Inflammatory macrophage treated with lipopolysaccharide for 4 hours (primary cell): ENCODE measurements around the gene CEACAM21.

ENCODE experiments used
- DNase-seq: peaks from one replicate; pipeline ENCODE4 v3.0.0-alpha.2; 2020

CEACAM21 gene

GRCh38 chr19:41587838-41588210 lies 11.9 kb downstream of the CEACAM21 start:
- DNase-seq: no peak

- DNase-seq: no peak
Observed at GRCh38 chr19:41588497-41589209, 12.7 kb downstream of the CEACAM21 start.

- DNase-seq: no peak
Observed at GRCh38 chr19:41589371-41589770, 13.4 kb downstream of the CEACAM21 start.

GRCh38 chr19:41590936-41591335 lies 15.0 kb downstream of the CEACAM21 start:
- peak; percentile 41 for DNase-seq

GRCh38 chr19:41591951-41592562 lies 16.1 kb downstream of the CEACAM21 start:
- DNase-seq: no peak

- DNase-seq: peak; percentile 81
Observed at GRCh38 chr19:41595258-41595889, 19.4 kb downstream of the CEACAM21 start.

- no peak for DNase-seq
Observed at GRCh38 chr19:41595890-41596280, 19.9 kb downstream of the CEACAM21 start.

- peak; percentile 82 for DNase-seq
Observed at GRCh38 chr19:41597600-41598041, 21.7 kb downstream of the CEACAM21 start.

- DNase-seq: no peak
Observed at GRCh38 chr19:41599175-41599966, 23.4 kb downstream of the CEACAM21 start.

GRCh38 chr19:41601771-41602170 lies 25.8 kb downstream of the CEACAM21 start:
- DNase-seq: no peak

- DNase-seq: no peak
Observed at GRCh38 chr19:41604831-41605230, 28.9 kb downstream of the CEACAM21 start.

GRCh38 chr19:41606215-41606837 lies 30.4 kb downstream of the CEACAM21 start:
- DNase-seq: no peak

- DNase-seq: no peak
Observed at GRCh38 chr19:41607668-41608067, 31.7 kb downstream of the CEACAM21 start.

- DNase-seq: peak; percentile 54
Observed at GRCh38 chr19:41610789-41611188, 34.8 kb downstream of the CEACAM21 start.

GRCh38 chr19:41612483-41612882 lies 36.5 kb downstream of the CEACAM21 start:
- DNase-seq: peak; percentile 62

GRCh38 chr19:41615207-41615606 lies 39.2 kb downstream of the CEACAM21 start:
- DNase-seq: no peak

- DNase-seq: peak; percentile 29
Observed at GRCh38 chr19:41616792-41617621, 41.0 kb downstream of the CEACAM21 start.

GRCh38 chr19:41617941-41618730 lies 42.2 kb downstream of the CEACAM21 start:
- no peak for DNase-seq

- DNase-seq: peak; percentile 38
Observed at GRCh38 chr19:41619018-41619556, 43.1 kb downstream of the CEACAM21 start.

- DNase-seq: no peak
Observed at GRCh38 chr19:41620171-41620570, 44.2 kb downstream of the CEACAM21 start.

GRCh38 chr19:41621226-41621625 lies 45.3 kb downstream of the CEACAM21 start:
- DNase-seq: no peak
